MM.1S (cell line): Measurements from ENCODE around the gene C8A.

Experiments used
- DNase-seq: peaks from one replicate; pipeline ENCODE4 v3.0.0-alpha.2; 2015
- H2AFZ ChIP-seq: fragments of 300-600 bp; sonication (generic); 2 replicates; pipeline ENCODE4 v1.6.0; 2016; ENCODE audit warnings: antibody characterized with exemption, low read length
- H3F3A ChIP-seq: fragments of 300-600 bp; sonication (generic); 2 replicates; pipeline ENCODE4 v1.6.1; 2016; ENCODE audit warnings: mild to moderate bottlenecking, antibody characterized with exemption, low read length, moderate library complexity, mixed read lengths; ENCODE audit not compliant: insufficient read depth
- H3K27ac ChIP-seq: fragments of 300-600 bp; sonication (generic); 2 replicates; pipeline ENCODE4 v1.5.1; 2016; ENCODE audit warnings: mild to moderate bottlenecking, low read length
- H3K27me3 ChIP-seq: fragments of 300-600 bp; sonication (generic); replicated peaks from 2 replicates; pipeline ENCODE4 v1.6.0; 2016; ENCODE audit warnings: low read length; ENCODE audit not compliant: insufficient read depth
- H3K36me3 ChIP-seq: fragments of 300-600 bp; sonication (generic); replicated peaks from 2 replicates; pipeline ENCODE4 v1.6.1; 2016; ENCODE audit warnings: mild to moderate bottlenecking, low read length, mixed read lengths; ENCODE audit not compliant: insufficient read depth
- H3K4me1 ChIP-seq: fragments of 300-600 bp; sonication (generic); 2 replicates; pipeline ENCODE4 v1.6.1; 2016; ENCODE audit warnings: low read length, mixed read lengths
- H3K4me2 ChIP-seq: fragments of 300-600 bp; sonication (generic); 2 replicates; pipeline ENCODE4 v1.6.0; 2016; ENCODE audit warnings: low read depth, low read length
- H3K4me3 ChIP-seq: fragments of 300-600 bp; sonication (generic); 2 replicates; pipeline ENCODE4 v1.5.1; 2016; ENCODE audit warnings: low read length, mixed read lengths
- H3K79me2 ChIP-seq: fragments of 300-600 bp; sonication (generic); 2 replicates; pipeline ENCODE4 v1.6.1; 2016; ENCODE audit warnings: mixed run types, low read length, mixed read lengths
- H3K9ac ChIP-seq: fragments of 300-600 bp; sonication (generic); 2 replicates; pipeline ENCODE4 v1.6.1; 2016; ENCODE audit warnings: low read length, mixed read lengths
- H3K9me2 ChIP-seq: fragments of 300-600 bp; sonication (generic); replicated peaks from 2 replicates; pipeline ENCODE4 v1.6.1; 2016; ENCODE audit warnings: mild to moderate bottlenecking, low read length, mixed read lengths; ENCODE audit not compliant: insufficient read depth
- H3K9me3 ChIP-seq: fragments of 300-600 bp; sonication (generic); replicated peaks from 2 replicates; pipeline ENCODE4 v1.6.1; 2016; ENCODE audit warnings: mild to moderate bottlenecking, low read length, mixed read lengths; ENCODE audit not compliant: insufficient read depth
- H4K20me1 ChIP-seq: fragments of 300-600 bp; sonication (generic); 2 replicates; pipeline ENCODE4 v1.6.1; 2016; ENCODE audit warnings: mild to moderate bottlenecking, low read length, moderate library complexity, mixed read lengths; ENCODE audit not compliant: insufficient read depth
- EZH2 ChIP-seq: fragments of 300-600 bp; sonication (generic); optimal IDR thresholded peaks from 2 replicates; pipeline ENCODE3; 2017; ENCODE audit warnings: low read depth, mild to moderate bottlenecking, antibody characterized with exemption, low read length, mixed read lengths
- EZH2phosphoT487 ChIP-seq: fragments of 300-600 bp; sonication (generic); IDR thresholded peaks from 2 replicates; pipeline ENCODE4 v1.6.1; 2018; ENCODE audit warnings: antibody characterized with exemption, low read length
- TF ChIP-seq, protein P1 (sequence below): fragments of 300-600 bp; sonication (generic); IDR thresholded peaks from 2 replicates; pipeline ENCODE4 v1.5.1; 2016; ENCODE audit warnings: antibody characterized with exemption, low read length, mixed read lengths

Gene C8A

GRCh38 chr1:56953386-56953785, 98.8 kb downstream of the C8A start:
- Histone ChIP-seq H3K9me2 (no peaks in the 10 kb centered on the region), H2AFZ (no peak overlapping the region), H3K27ac (no peak overlapping the region), H4K20me1 (no peaks in the 10 kb centered on the region), H3K9ac (no peak overlapping the region), H3K4me3 (no peak overlapping the region), H3K4me2 (no peak overlapping the region), H3K9me3 (no peaks in the 10 kb centered on the region), H3K79me2 (no peaks in the 10 kb centered on the region), H3K4me1 (no peaks in the 10 kb centered on the region), H3F3A (no peaks in the 10 kb centered on the region), H3K27me3 (no peaks in the 10 kb centered on the region), H3K36me3 (no peaks in the 10 kb centered on the region)
- no peak for DNase-seq
- TF ChIP-seq EZH2: no peak
- no peak for TF ChIP-seq EZH2phosphoT487
- TF ChIP-seq, protein P1, sequence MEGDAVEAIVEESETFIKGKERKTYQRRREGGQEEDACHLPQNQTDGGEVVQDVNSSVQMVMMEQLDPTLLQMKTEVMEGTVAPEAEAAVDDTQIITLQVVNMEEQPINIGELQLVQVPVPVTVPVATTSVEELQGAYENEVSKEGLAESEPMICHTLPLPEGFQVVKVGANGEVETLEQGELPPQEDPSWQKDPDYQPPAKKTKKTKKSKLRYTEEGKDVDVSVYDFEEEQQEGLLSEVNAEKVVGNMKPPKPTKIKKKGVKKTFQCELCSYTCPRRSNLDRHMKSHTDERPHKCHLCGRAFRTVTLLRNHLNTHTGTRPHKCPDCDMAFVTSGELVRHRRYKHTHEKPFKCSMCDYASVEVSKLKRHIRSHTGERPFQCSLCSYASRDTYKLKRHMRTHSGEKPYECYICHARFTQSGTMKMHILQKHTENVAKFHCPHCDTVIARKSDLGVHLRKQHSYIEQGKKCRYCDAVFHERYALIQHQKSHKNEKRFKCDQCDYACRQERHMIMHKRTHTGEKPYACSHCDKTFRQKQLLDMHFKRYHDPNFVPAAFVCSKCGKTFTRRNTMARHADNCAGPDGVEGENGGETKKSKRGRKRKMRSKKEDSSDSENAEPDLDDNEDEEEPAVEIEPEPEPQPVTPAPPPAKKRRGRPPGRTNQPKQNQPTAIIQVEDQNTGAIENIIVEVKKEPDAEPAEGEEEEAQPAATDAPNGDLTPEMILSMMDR: no peak

DNA sequence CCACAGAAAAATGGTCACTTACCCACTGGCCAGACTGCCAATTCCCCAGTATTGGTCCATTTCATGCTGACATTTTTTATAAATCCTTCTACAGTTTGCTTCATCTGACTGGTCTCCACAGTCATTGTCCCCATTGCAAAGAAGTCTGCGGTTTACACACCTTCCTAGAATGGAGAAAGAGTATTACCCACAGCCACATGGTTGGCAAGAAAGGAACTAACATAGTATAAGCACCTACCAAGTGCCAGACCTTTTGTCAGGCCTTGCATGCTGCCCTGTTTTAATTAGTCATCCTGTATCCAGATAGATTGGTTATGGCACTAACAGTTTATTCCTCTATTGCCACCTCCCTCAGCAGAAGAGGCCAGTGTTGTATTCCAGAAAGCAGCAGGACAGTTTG, 100.1 kb downstream of the C8A start:
- H3K9me2 ChIP-seq: no peaks in the 10 kb centered on the region
- H3K27me3 ChIP-seq: no peaks in the 10 kb centered on the region
- no peaks in the 10 kb centered on the region for H3K79me2 ChIP-seq
- no peak overlapping the region for H3K4me3 ChIP-seq
- H3K9me3 ChIP-seq: no peaks in the 10 kb centered on the region
- no peak overlapping the region for H3K9ac ChIP-seq
- H3K36me3 ChIP-seq: no peaks in the 10 kb centered on the region
- H3K4me1 ChIP-seq: no peaks in the 10 kb centered on the region
- H3F3A ChIP-seq: no peaks in the 10 kb centered on the region
- no peak overlapping the region for H3K4me2 ChIP-seq
- TF ChIP-seq, protein P1: no peak
- TF ChIP-seq EZH2phosphoT487 (no peak), EZH2 (no peak)
- H3K27ac ChIP-seq: no peak overlapping the region
- no peak for DNase-seq
- H4K20me1 ChIP-seq: no peaks in the 10 kb centered on the region
- no peak overlapping the region for H2AFZ ChIP-seq

GRCh38 chr1:56957931-56958330, 103.3 kb downstream of the C8A start:
- H3K4me3 ChIP-seq: no peak overlapping the region
- no peak overlapping the region for H3K27ac ChIP-seq
- no peak overlapping the region for H2AFZ ChIP-seq
- H3K4me1 ChIP-seq: no peaks in the 10 kb centered on the region
- no peaks in the 10 kb centered on the region for H3K9me3 ChIP-seq
- H3K79me2 ChIP-seq: no peaks in the 10 kb centered on the region
- TF ChIP-seq EZH2 (no peak), EZH2phosphoT487 (no peak)
- TF ChIP-seq, protein P1: no peak
- no peaks in the 10 kb centered on the region for H3F3A ChIP-seq
- no peak overlapping the region for H3K4me2 ChIP-seq
- no peaks in the 10 kb centered on the region for H3K36me3 ChIP-seq
- H3K9me2 ChIP-seq: no peaks in the 10 kb centered on the region
- DNase-seq: no peak
- H4K20me1 ChIP-seq: no peaks in the 10 kb centered on the region
- no peaks in the 10 kb centered on the region for H3K27me3 ChIP-seq
- H3K9ac ChIP-seq: no peak overlapping the region

DNA sequence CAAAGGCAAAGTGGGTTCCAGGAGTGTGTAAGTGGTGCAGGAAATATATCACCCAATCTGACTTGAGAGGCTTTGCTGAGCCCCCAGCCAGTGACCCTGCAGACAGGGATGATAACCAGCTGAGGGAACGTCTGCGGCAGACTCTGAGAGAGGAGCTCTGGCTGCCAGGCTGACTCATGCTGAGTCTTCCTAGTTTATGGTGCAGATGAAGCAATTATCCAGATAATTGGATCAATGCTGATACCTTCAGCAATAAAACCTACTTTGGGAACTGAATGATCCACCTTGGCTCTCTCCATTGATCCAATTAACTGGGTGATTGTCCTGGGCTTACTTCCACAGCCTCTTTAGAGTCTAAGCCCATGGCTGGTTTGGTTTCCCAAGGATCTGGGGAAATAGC, 103.9 kb downstream of the C8A start:
- Histone ChIP-seq H3K27ac (no peak overlapping the region), H3K36me3 (no peaks in the 10 kb centered on the region), H3K9ac (no peak overlapping the region), H3K4me3 (no peak overlapping the region), H2AFZ (no peak overlapping the region), H3K9me3 (no peaks in the 10 kb centered on the region), H3K4me2 (no peak overlapping the region), H3F3A (no peaks in the 10 kb centered on the region), H3K9me2 (no peaks in the 10 kb centered on the region), H3K27me3 (no peaks in the 10 kb centered on the region), H4K20me1 (no peaks in the 10 kb centered on the region), H3K4me1 (no peaks in the 10 kb centered on the region), H3K79me2 (no peaks in the 10 kb centered on the region)
- no peak for DNase-seq
- TF ChIP-seq, protein P1: no peak
- TF ChIP-seq EZH2 (no peak), EZH2phosphoT487 (no peak)
